D721Med (cell line): ENCODE results near the gene KANSL1.
"Not testable (repeated sequence)": the region's sequence is repeated elsewhere in the genome, so short reads cannot be mapped to it uniquely, and the experiment has no call there.

Experiments used
- DNase-seq: peaks from one replicate; pipeline ENCODE4 v3.0.0; 2011; ENCODE audit warnings: low spot score; ENCODE audit not compliant: insufficient read length
- FAIRE-seq: peaks from 2 replicates; lab custom pipeline; 2011; peaks lifted over from hg19 to GRCh38; lab: Jason Lieb, UNC
- CTCF ChIP-seq: IDR thresholded peaks from 2 replicates; pipeline ENCODE4 v1.5.1; 2012; ENCODE audit warnings: mild to moderate bottlenecking, control low read depth; ENCODE audit not compliant: insufficient read depth; ENCODE audit errors: missing control alignments

The KANSL1 gene

GRCh38 chr17:46009681-46010596, 183.3 kb downstream of the KANSL1 start:
- no peak for TF ChIP-seq CTCF
- FAIRE-seq (no peak), DNase-seq (no peak)

- FAIRE-seq (no peak), DNase-seq (peak; percentile 57)
- no peak for TF ChIP-seq CTCF
Measured at GRCh38 chr17:46008591-46008990, 184.6 kb downstream of the KANSL1 start.

- DNase-seq (no peak), FAIRE-seq (no peak)
- no peak for TF ChIP-seq CTCF
Measured at GRCh38 chr17:46007461-46007965, 185.7 kb downstream of the KANSL1 start.

DNA sequence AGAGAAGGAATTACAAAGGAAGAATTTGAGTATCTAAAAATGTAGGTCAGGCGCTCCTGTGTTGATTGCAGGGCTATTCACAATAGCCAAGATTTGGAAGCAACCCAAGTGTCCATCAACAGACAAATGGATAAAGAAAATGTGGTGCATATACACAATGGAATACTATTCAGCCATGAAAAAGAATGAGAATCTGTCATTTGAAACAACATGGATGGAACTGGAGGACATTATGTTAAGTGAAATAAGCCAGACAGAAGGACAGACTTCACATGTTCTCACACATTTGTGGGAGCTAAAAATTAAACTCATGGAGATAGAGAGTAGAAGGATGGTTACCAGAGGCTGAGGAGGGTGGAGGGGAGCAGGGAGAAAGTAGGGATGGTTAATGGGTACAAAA, 187.1 kb downstream of the KANSL1 start:
- not testable (repeated sequence) for FAIRE-seq, DNase-seq

DNA sequence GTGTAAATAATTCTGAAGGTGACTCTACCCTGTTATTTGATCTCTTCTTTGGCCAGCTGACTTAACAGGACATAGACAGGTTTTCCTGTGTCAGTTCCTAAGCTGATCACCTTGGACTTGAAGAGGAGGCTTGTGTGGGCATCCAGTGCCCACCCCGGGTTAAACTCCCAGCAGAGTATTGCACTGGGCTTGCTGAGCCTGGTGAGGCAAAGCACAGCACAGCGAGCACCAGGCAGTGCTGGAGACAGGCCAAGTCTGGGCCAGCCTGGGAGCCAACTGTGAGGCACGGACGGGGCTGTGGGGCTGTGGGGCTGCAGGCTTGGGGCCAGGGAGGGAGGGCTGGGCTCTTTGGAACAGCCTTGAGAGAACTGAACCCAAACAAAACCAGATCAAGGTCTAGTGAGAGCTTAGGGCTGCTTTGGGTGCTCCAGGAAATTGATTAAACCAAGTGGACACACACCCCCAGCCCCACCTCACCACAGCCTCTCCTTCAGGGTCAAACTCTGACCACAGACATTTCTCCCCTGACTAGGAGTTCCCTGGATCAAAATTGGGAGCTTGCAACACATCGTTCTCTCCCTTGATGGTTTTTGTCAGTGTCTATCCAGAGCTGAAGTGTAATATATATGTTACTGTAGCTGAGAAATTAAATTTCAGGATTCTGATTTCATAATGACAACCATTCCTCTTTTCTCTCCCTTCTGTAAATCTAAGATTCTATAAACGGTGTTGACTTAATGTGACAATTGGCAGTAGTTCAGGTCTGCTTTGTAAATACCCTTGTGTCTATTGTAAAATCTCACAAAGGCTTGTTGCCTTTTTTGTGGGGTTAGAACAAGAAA, 189.1 kb downstream of the KANSL1 start:
- FAIRE-seq (no peak), DNase-seq (no peak)
- no peak for TF ChIP-seq CTCF

- FAIRE-seq = no peak
Measured at GRCh38 chr17:46002973-46003316, 190.3 kb downstream of the KANSL1 start.

More at GRCh38 chr17:46002973-46003316, 190.3 kb downstream of the KANSL1 start:
- no peak for DNase-seq
- TF ChIP-seq CTCF = no peak
